Epithelial cell of proximal tubule (primary cell): ENCODE results near the gene SAMD4B. TPM values are rescaled to one million over a fixed set of nuclear protein-coding genes. Genes with fewer than 3 reads are reported as not detected.
A peak's percentile ranks its signal among the peaks of the same experiment; 100 is the strongest.

Experiments used
- DNase-seq: peaks from one replicate; pipeline ENCODE4 v3.0.0-alpha.2; 2011; ENCODE audit warnings: low read depth
- H3K4me3 ChIP-seq: 2 replicates; pipeline ENCODE4 v1.5.1; 2011; ENCODE audit warnings: low read depth, mild to moderate bottlenecking, low read length
- CTCF ChIP-seq: conservative IDR thresholded peaks from 2 replicates; pipeline ENCODE4 v1.5.1; 2012; ENCODE audit warnings: low read depth, mild to moderate bottlenecking, low read length
- total RNA-seq: library from RNA; depleted of rRNA; stranded (reverse); fragments of >200 nt; gene quantifications from 2 replicates; pipeline ENCODE4 v1.2.3, GENCODE V29; 2015

SAMD4B gene
- total RNA-seq, 1 donor from 2014 or later, result 65.6 TPM

- peak; percentile 97 for DNase-seq
- TF ChIP-seq CTCF, result no peak
- peak within 1 kb of the TSS; percentile 87 for H3K4me3 ChIP-seq
Observed at GRCh38 chr19:39390751-39391437, 48.7 kb downstream of the SAMD4B start, which contains the start of the genes MED29 and PAF1. MED29 (plus strand) TSS chr19:39391378; CDS start chr19:39391423, 45 bp downstream. PAF1 (minus strand) TSS chr19:39391106; CDS start chr19:39390864, 242 bp downstream.

- no peak for DNase-seq
- TF ChIP-seq CTCF, result peak; percentile 96
- H3K4me3 ChIP-seq, result no peak overlapping the region
Observed at GRCh38 chr19:39397360-39398296, 55.4 kb downstream of the SAMD4B start.

- no peak overlapping the region for H3K4me3 ChIP-seq
- no peak for TF ChIP-seq CTCF
- DNase-seq, result no peak
Observed at GRCh38 chr19:39398297-39398864, 56.2 kb downstream of the SAMD4B start.

- TF ChIP-seq CTCF, result no peak
- H3K4me3 ChIP-seq, result no peak overlapping the region
- DNase-seq, result no peak
Observed at GRCh38 chr19:39399668-39400050, 57.4 kb downstream of the SAMD4B start.

- TF ChIP-seq CTCF, result no peak
- H3K4me3 ChIP-seq, result no peak overlapping the region
- DNase-seq, result no peak
Observed at GRCh38 chr19:39400061-39400460, 57.8 kb downstream of the SAMD4B start.

GRCh38 chr19:39401070-39401548 is 58.9 kb downstream of the SAMD4B start:
- no peak overlapping the region for H3K4me3 ChIP-seq
- DNase-seq, result no peak
- no peak for TF ChIP-seq CTCF
